Stimulated activated naive CD8-positive, alpha-beta T cell treated with anti-CD3 and anti-CD28 coated beads, Interleukin-15, Interleukin-2, amounts not matched to agents 100 ng/mL and 50 ng/mL, for 24 hours (primary cell): ENCODE measurements around the gene XXYLT1.
"Not testable (repeated sequence)": the region's sequence is repeated elsewhere in the genome, so short reads cannot be mapped to it uniquely, and the experiment has no call there.

ENCODE experiments used
- H3K27ac Mint-ChIP-seq: one replicate; pipeline ENCODE4 v1.8.0; 2021; ENCODE audit warnings: mild to moderate bottlenecking, mixed read lengths
- H3K27me3 Mint-ChIP-seq: one replicate; pipeline ENCODE4 v1.8.0; 2021; ENCODE audit warnings: mixed read lengths
- H3K36me3 Mint-ChIP-seq: one replicate; pipeline ENCODE4 v1.8.0; 2021; ENCODE audit warnings: low read depth, mixed read lengths
- H3K4me1 Mint-ChIP-seq: one replicate; pipeline ENCODE4 v1.8.0; 2021; ENCODE audit warnings: low read depth, mixed read lengths
- H3K4me3 Mint-ChIP-seq: one replicate; pipeline ENCODE4 v1.8.0; 2021; ENCODE audit warnings: mild to moderate bottlenecking, mixed read lengths
- H3K9me3 Mint-ChIP-seq: one replicate; pipeline ENCODE4 v1.8.0; 2021; ENCODE audit warnings: mixed read lengths

The XXYLT1 gene

DNA sequence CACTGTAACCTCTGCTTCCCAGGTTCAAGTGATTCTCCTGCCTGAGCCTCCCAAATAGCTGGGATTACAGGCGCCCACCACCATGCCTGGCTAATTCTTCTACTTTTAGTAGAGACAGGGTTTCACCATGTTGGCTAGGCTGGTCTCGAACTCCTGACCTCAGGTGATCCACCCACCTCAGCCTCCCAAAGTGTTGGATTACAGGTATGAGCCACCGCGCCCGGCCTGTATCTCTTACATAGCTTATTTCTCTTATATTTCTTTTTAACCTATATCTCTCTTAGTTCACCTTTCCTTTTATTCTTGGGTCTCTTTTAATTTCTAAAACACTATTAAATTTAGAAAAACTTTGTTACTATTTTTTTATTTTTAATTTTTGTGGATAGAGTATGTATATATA lies 42.1 kb downstream of the XXYLT1 start:
- not testable (repeated sequence) for H3K27ac Mint-ChIP-seq, H3K4me3 Mint-ChIP-seq

DNA sequence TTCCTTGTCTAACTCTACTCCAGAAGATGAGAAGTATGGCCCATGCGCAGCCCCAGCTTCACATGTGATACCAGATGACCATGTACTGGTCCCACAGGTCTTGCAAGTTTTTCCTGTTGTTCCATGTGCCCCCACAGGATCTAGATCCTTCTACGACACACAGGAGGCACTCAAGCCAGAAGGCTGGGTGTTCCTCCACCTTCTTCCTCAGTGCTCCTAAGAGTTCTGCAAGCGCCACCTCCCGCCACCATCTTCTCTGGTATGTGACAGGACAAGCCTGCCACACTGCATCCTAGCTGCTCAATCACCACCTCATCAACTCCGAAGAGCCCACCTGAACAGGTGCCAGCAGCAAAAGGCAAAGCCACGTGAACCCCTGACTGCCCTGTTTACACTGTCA lies 43.1 kb downstream of the XXYLT1 start:
- Mint-ChIP-seq H3K27me3 (no peaks in the 10 kb centered on the region), H3K4me1 (peaks cover 22% of the 10 kb centered on the region), H3K9me3 (peaks cover 8% of the 10 kb centered on the region), H3K36me3 (peaks cover 11% of the 10 kb centered on the region), H3K4me3 (no peak overlapping the region), H3K27ac (no peak overlapping the region)

More for the DNA sequence above, 42.1 kb downstream of the XXYLT1 start:
- H3K36me3 Mint-ChIP-seq, H3K9me3 Mint-ChIP-seq, H3K27me3 Mint-ChIP-seq: not testable (repeated sequence)
- peaks cover 22% of the 10 kb centered on the region for H3K4me1 Mint-ChIP-seq

DNA sequence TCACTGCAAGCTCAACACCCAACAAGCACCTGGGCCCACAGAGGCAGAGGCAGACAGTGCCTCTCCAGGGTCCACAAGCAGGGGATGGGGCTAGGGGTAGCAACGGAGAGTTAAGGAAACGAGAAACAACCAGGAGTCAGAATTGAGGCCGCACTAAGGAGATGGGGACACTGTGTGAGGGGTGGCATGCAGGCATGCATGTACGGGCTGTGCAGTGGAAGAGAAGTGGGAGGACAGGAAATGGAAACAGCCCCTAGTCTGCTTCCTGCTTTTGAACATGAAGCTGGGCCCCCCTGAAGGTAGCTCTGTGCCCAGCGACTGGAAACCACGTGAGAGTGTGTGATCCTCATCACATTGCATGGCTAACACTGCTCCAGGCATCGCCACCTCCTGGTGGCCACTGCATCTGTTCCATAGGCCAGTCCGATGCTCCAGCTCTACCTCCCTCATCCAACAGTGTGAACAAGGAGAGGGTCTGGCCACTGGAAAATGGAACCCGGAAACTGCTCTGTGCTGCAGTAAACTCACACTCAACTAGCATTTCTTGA lies 44.0 kb downstream of the XXYLT1 start:
- Mint-ChIP-seq H3K4me3 (no peak overlapping the region), H3K9me3 (peaks cover 8% of the 10 kb centered on the region), H3K4me1 (peaks cover 22% of the 10 kb centered on the region), H3K36me3 (peaks cover 11% of the 10 kb centered on the region), H3K27me3 (no peaks in the 10 kb centered on the region), H3K27ac (peak overlapping the region; percentile 47)

DNA sequence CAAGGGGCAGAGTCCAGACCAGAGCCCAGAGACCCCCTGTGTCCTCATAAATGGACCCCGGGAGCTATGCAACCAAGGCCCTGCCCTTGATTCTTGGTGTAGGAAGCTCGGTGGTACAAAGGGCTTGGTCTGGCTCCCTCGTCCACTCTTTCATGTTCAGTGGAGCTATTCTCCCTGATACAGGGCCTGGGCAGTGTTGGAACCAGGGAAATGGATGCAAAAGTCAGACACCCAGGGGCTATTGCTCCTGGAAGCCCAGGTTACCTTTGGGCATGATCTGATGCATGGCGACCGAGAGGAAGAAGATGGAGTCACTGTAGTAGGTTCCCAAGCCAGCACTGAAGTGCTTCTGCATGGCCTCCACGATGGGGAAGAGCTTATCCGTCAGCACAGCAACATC lies 44.5 kb downstream of the XXYLT1 start:
- Mint-ChIP-seq H3K27me3 (no peaks in the 10 kb centered on the region), H3K27ac (no peak overlapping the region), H3K4me3 (no peak overlapping the region), H3K9me3 (peaks cover 8% of the 10 kb centered on the region), H3K36me3 (peaks cover 11% of the 10 kb centered on the region), H3K4me1 (peaks cover 24% of the 10 kb centered on the region)

DNA sequence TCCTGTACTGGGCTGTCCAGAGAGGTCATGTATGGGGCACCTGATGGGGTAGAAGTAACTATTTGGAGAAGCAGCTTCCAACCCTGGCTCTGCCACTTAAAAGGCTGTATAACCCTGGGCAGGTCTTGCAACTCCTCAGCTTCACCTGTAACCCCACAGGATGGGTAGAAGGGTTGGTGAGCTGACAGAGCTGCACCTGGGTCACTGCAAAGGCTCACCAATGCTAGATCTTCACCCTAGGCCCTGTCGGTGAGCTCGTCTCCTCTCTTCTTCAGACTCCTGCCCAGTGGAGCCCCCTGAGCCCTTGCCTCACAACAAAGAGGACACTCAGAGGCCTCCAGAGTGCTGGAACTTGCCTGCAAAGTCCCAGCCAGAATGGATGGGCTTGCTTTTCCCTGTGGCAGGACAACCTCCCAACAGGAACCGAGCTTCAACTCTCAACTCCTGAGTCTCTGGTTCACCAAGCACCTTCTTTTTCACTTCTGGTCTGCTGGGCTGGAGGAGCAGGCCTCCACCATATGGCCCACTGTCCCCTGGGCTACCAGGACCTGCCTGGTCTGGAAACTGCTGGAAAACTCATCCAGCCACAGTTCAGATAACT lies 45.9 kb downstream of the XXYLT1 start:
- Mint-ChIP-seq H3K27ac (no peak overlapping the region), H3K36me3 (peaks cover 19% of the 10 kb centered on the region), H3K4me1 (peaks cover 31% of the 10 kb centered on the region), H3K27me3 (no peaks in the 10 kb centered on the region), H3K9me3 (peaks cover 3% of the 10 kb centered on the region), H3K4me3 (no peak overlapping the region)

DNA sequence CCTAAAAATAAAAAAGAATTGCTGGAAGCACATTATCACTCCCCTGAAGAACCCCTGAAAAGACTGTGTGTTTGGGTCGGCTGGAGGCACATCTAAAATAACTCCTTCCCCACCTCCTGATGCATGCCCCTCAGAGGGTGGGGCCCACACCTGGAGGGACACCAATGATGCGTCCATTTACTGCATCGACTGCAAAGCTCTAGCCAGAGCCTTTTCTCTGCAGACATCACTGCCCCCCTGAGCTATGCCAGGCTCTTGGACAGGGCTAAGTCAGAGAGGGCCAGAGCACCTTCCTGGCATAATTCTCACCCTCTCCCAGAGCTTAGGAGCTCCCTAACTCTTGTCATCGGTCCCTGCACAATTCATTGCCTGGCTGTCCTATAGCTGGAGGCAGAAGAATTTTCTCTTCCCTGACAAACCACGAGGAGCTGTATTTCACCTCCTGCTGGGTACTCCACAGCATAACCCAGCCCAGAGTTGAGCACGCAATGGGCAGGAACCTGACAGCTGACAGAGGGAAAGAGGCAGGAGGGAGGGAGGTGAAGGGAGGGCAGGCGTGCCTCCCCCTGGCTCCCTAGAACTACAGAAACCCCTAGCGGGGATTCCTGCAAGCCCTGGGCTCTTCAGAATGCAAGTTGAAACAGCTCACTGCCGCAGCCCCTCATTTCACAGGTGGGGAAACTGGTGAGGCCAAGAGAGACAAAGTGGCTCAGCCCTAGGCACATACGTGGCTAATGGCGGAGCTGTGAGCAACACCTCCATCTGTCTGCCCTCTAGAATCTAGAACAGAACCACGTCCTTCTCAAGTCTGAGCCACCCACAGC lies 46.6 kb downstream of the XXYLT1 start:
- Mint-ChIP-seq H3K9me3 (peaks cover under 1% of the 10 kb centered on the region), H3K4me1 (peaks cover 31% of the 10 kb centered on the region), H3K27ac (no peak overlapping the region), H3K36me3 (peaks cover 19% of the 10 kb centered on the region), H3K4me3 (no peak overlapping the region), H3K27me3 (no peaks in the 10 kb centered on the region)

DNA sequence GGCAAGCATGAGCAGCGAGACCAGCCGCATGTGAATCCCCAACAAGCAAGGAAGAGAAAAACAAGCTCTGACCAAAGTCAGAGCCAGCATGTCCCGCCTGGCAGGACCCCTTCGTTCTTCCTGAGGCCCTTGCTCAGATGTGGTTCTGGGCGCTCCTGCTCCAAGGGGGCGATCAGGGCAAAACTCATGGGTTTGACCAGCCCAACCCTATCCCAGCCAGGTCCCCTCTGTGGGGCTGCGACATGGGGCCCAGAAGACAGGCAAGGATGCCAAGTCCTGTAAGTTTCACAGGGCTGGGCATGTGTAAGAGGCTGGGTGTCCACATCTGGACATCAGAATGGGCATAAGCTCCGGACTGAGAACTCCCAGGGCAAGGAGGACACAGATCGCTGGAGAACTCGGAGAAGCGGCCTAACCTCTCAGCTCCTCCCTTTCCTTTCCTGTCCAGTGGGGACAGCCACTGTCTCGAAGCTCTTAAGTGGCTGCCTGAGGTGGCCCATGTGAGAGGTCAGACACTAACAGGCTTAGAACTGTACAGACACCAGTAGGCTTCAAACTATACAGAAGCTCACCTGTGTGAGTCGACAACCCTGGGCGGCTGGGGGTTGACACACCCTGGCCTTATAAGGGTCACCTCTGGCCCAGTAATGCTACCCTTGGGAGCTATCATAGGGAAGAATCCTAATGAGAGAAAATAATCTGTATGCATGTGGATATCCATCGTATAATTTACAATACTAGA lies 48.9 kb downstream of the XXYLT1 start:
- Mint-ChIP-seq H3K27me3 (no peaks in the 10 kb centered on the region), H3K36me3 (peaks cover 25% of the 10 kb centered on the region), H3K4me3 (no peak overlapping the region), H3K27ac (peak overlapping the region; percentile 31), H3K9me3 (peaks cover 3% of the 10 kb centered on the region), H3K4me1 (peaks cover 18% of the 10 kb centered on the region)

DNA sequence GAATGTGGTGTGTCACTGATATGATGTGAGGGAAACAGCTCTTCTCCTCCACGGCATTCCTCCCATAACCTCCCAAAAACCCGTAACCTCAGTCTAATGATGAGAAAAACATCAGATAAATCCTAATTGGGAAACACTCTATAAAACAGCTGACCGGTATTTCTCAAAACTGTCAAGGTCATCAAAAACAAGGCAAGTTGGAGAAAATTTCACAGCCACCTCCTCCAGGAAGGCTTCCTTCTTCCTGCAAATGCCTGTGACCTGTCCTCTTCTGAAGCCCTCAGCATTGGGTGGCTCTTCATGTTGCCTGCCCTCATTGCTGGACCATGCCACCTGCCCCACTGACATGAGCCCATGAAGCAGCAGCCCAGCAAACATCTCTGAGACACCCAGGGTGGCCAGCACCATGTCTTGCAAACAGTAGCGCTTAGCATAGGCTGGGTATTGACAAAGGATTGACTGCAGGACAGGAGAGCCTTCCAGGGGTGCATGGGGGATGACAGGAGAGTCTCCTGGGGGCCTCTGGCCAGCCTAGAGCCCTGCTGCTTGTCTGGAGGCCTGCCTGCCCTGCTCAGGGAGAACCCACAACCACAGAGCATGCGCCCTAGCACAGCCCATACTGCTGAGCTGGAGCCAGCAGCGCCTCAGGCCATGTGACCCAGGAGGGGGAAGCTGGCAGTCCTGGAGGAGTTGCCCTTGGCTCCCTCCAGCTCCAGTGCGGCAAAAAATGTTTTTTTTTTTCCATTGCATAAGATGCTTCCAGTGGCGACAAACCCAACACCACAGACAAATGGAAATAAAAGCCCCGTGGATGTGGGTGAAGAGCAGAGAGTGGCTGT lies 49.7 kb downstream of the XXYLT1 start:
- H3K27me3 Mint-ChIP-seq, result no peaks in the 10 kb centered on the region
- no peak overlapping the region for H3K4me3 Mint-ChIP-seq
- peaks cover 11% of the 10 kb centered on the region for H3K4me1 Mint-ChIP-seq
- H3K27ac Mint-ChIP-seq, result peak overlapping the region; percentile 31
- peaks cover 25% of the 10 kb centered on the region for H3K36me3 Mint-ChIP-seq
- peaks cover 3% of the 10 kb centered on the region for H3K9me3 Mint-ChIP-seq

DNA sequence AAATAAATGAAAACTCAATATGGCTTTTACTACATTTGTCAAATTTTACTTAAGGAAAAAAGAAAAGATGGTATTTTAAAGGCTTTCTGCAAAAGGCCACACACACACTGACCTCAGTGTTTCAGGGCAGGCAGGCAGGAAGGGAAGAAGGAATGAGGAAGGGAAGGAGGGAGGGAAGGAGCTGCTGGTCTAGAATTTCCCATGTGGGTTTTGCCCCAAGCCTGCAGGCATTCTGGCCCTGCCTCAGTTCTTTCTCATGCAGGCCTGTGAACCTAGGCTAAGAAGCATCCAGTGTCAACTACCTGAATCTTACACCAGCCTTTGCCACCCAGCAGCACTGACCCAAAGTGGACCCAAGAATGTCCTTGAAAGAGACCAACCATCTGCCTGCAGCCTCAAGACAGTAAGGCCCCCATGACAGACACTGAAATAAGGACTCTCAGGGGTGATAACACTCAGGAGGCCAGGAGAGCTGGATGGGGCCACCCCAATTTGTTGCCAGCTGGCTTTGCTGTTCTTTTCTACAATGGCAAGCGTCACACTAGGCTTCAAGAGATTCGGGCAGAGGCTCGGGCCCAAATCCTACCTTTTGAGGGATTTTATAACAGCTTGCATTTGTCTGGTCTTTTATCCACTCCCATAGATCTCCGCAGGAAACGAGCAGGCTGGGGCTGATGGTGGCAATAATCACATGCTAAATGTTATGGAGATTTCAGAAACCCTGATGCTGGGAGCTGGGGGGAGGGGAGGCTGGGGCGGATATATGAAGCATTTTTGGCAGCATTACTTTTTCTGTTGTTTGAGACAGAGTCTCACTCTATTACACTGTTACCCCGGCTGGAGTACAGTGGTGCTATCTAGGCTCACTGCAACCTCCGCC lies 51.4 kb downstream of the XXYLT1 start:
- Mint-ChIP-seq H3K9me3 (peaks cover 3% of the 10 kb centered on the region), H3K27me3 (no peaks in the 10 kb centered on the region), H3K4me1 (peaks cover 11% of the 10 kb centered on the region), H3K4me3 (no peak overlapping the region), H3K36me3 (peaks cover 19% of the 10 kb centered on the region), H3K27ac (no peak overlapping the region)

DNA sequence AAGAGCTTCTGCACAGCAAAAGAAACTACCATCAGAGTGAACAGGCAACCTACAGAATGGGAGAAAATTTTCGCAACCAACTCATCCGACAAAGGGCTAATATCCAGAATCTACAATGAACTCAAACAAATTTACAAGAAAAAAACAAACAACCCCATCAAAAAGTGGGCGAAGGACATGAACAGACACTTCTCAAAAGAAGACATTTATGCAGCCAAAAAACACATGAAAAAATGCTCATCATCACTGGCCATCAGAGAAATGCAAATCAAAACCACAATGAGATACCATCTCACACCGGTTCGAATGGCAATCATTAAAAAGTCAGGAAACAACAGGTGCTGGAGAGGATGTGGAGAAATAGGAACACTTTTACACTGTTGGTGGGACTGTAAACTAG lies 52.6 kb downstream of the XXYLT1 start:
- not testable (repeated sequence) for H3K27me3 Mint-ChIP-seq, H3K9me3 Mint-ChIP-seq, H3K4me3 Mint-ChIP-seq, H3K27ac Mint-ChIP-seq, H3K4me1 Mint-ChIP-seq
- H3K36me3 Mint-ChIP-seq, result peaks cover 17% of the 10 kb centered on the region

DNA sequence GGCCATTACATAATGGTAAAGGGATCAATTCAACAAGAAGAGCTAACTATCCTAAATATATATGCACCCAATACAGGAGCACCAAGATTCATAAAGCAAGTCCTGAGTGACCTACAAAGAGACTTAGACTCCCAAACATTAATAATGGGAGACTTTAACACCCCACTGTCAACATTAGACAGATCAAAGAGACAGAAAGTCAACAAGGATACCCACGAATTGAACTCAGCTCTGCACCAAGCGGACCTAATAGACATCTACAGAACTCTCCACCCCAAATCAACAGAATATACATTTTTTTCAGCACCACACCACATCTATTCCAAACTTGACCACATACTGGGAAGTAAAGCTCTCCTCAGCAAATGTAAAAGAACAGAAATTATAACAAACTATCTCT lies 55.4 kb downstream of the XXYLT1 start:
- not testable (repeated sequence) for H3K4me1 Mint-ChIP-seq, H3K27me3 Mint-ChIP-seq, H3K4me3 Mint-ChIP-seq, H3K9me3 Mint-ChIP-seq, H3K36me3 Mint-ChIP-seq, H3K27ac Mint-ChIP-seq

DNA sequence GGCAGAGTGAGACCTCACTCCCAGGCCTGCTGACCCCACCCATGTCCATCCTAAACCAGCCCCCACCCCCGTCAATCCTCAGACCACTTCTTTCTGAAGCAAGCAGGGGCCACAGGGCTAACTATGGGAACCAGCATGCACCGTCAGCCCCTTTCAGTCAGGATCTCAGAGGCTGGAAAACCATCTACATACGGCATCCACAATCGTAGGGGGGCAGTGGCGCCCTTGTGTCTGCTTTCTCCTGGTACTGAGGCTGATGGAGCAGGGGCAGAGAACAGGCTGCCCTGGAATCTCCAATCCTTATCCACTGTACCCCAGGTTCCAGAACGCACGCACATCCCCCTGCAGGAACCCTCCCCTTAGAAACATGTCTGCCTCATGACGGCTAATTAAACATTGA lies 56.6 kb downstream of the XXYLT1 start:
- H3K27ac Mint-ChIP-seq, result no peak overlapping the region
- H3K4me1 Mint-ChIP-seq, result no peaks in the 10 kb centered on the region
- H3K27me3 Mint-ChIP-seq, result no peaks in the 10 kb centered on the region
- H3K9me3 Mint-ChIP-seq, result peaks cover 3% of the 10 kb centered on the region
- H3K4me3 Mint-ChIP-seq, result no peak overlapping the region
- peaks cover 6% of the 10 kb centered on the region for H3K36me3 Mint-ChIP-seq

DNA sequence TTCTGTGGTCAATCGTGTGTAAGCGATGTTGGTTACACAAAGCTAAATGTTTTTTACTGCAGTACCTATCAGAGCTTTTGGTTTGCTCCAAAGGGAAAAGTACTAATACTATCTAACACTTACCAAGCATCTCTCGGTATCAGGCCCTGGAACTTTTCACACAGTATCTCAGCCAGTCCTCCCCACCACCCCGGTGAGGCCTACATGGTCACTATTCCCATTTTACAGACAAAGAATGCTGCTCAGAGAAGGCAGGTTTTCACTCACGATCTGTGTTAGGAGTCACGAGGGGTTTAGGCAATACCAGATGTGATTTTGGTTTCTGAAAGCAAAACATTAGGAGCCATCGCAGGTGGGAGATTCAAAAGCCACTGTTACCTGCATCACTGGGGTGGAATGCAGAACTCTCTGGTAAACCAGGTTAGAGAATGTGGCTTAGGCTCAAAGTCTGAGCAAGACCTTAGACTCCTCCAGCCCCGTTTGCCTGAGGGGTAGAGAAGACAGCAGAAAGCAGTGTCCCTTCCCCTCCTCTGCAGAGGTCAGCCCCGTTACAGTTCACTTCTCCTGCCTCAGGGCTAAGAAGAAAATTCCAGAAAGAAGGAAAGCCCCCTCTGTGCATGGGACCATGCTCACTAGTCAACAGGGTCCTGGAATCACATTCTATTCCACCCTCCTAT lies 57.2 kb downstream of the XXYLT1 start:
- Mint-ChIP-seq H3K27ac (no peak overlapping the region), H3K9me3 (no peaks in the 10 kb centered on the region), H3K27me3 (no peaks in the 10 kb centered on the region), H3K4me3 (no peak overlapping the region), H3K36me3 (peaks cover under 1% of the 10 kb centered on the region), H3K4me1 (no peaks in the 10 kb centered on the region)
